Measurements from ENCODE around the gene SYNPO2. TPM values are rescaled to one million over a fixed set of nuclear protein-coding genes. Genes with fewer than 3 reads are reported as not detected.

Gene SYNPO2
- total and polyA plus RNA-seq, 2 of the 8 experiments (the other 6 are each of a cell fraction or from before 2014, with no cell fraction given), result 0.50 to 4.2 TPM

DNA sequence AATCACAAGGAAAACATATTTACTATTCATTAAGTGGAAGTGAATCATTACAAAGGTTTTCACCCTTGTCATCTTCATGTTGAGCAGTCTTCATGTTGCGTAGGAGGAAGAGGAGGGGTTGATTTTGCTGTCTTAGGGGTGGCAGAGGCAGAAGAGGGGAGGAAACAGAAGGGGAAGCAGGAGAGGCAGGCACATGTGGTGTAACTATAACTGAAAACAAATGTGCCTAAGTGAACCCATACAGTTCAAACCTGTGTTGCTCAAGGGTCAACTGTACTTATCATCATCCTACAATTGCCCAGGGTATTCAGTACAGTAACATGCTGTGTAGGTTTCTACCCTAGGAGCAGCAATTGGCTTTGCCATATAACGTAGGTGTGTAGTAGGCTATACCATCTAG lies 47.2 kb downstream of the SYNPO2 start (continued):
- no peak for TF ChIP-seq EZH2 (IDR thresholded peaks at IDR 0.05; ENCODE audit: low read depth, low read length, severe bottlenecking)
- no peak for TF ChIP-seq KDM5A (IDR thresholded peaks at IDR 0.05; ENCODE audit: low read length)
- no peak for TF ChIP-seq BACH1 (IDR thresholded peaks at IDR 0.05; ENCODE audit: low read length)
- TF ChIP-seq CHD7 (IDR thresholded peaks at IDR 0.05; ENCODE audit: insufficient replicate concordance, low read length), result no peak
- TF ChIP-seq CREB1 (IDR thresholded peaks at IDR 0.05), result no peak
- no peak for TF ChIP-seq RBBP5 (IDR thresholded peaks at IDR 0.05; ENCODE audit: borderline replicate concordance, low read depth, low read length)

Data from H1 (cell line).